ENCODE results near the gene ARHGAP24. TPM values are rescaled to one million over a fixed set of nuclear protein-coding genes. Genes with fewer than 3 reads are reported as not detected.

The ARHGAP24 gene
- total and polyA plus RNA-seq, 2 donors (not counting 1 experiment from before 2014, with no cell fraction given), result 48.4 to 141 TPM

GRCh38 chr4:85728464-85728863 lies 253.5 kb downstream of the ARHGAP24 start:
- Histone ChIP-seq H3K4me1 (ENCODE audit: control insufficient read depth in 2 of 2, insufficient read depth in 2 of 2, low read length in 2 of 2) (peaks cover 32 to 39% of the 10 kb centered on the region in 2 donors), H3K9me3 (ENCODE audit: control extremely low read depth in 1 of 3, control insufficient read depth in 2 of 3, insufficient read depth in 1 of 3, low read length in 2 of 3) (no peaks in the 10 kb centered on the region), H3K27me3 (replicated peaks in 1 of 4; ENCODE audit: control extremely low read depth in 1 of 4, control insufficient read depth in 3 of 4, insufficient read depth in 4 of 4, low read length in 3 of 4) (no peaks in the 10 kb centered on the region), H3K36me3 (replicated peaks in 1 of 2; ENCODE audit: control extremely low read depth in 1 of 2, control insufficient read depth in 1 of 2, extremely low read depth in 1 of 2, insufficient read depth in 2 of 2, low read length in 1 of 2) (peaks cover 2 to 3% of the 10 kb centered on the region in 2 experiments), H3K4me2 (replicated peaks; ENCODE audit: low read depth, low read length, poor library complexity, severe bottlenecking) (no peak overlapping the region), H4K20me1 (ENCODE audit: control insufficient read depth, insufficient read depth, low read length, poor library complexity, severe bottlenecking) (no peaks in the 10 kb centered on the region), H3K27ac (ENCODE audit: low read length in 2 of 2) (peak overlapping the region in 1 of 2 donors; percentile 82), H3K9ac (ENCODE audit: low read length) (no peak overlapping the region), H3K79me2 (ENCODE audit: control insufficient read depth, insufficient read depth, low read length) (peaks cover 4% of the 10 kb centered on the region), H3K4me3 (ENCODE audit: control extremely low read depth in 1 of 5, extremely low read depth in 1 of 5, insufficient read depth in 1 of 5, low read depth in 2 of 5, low read length in 4 of 5) (no peak overlapping the region), H2AFZ (ENCODE audit: insufficient read depth, low read depth, low read length, poor library complexity, severe bottlenecking) (no peak overlapping the region)
- intact Hi-C loops (cut with micrococcal nuclease), result loop anchor here (5.0 kb wide), 1 partner anchor 56 kb away; no protein-coding TSS in a partner anchor
- DNase-seq, result no peak
- Mint-ChIP-seq H3K9me3 (ENCODE audit: insufficient read depth) (no peaks in the 10 kb centered on the region), H3K4me1 (peaks cover 47% of the 10 kb centered on the region), H3K27me3 (no peaks in the 10 kb centered on the region), H3K27ac (peak overlapping the region; percentile 54), H3K4me3 (no peak overlapping the region)
- ATAC-seq (ENCODE audit: low read depth), result no peak
- no peak for TF ChIP-seq EZH2 (IDR thresholded peaks at IDR 0.05; ENCODE audit: borderline replicate concordance, insufficient read depth, low read depth, low read length, poor library complexity, severe bottlenecking)
- TF ChIP-seq, protein P1, sequence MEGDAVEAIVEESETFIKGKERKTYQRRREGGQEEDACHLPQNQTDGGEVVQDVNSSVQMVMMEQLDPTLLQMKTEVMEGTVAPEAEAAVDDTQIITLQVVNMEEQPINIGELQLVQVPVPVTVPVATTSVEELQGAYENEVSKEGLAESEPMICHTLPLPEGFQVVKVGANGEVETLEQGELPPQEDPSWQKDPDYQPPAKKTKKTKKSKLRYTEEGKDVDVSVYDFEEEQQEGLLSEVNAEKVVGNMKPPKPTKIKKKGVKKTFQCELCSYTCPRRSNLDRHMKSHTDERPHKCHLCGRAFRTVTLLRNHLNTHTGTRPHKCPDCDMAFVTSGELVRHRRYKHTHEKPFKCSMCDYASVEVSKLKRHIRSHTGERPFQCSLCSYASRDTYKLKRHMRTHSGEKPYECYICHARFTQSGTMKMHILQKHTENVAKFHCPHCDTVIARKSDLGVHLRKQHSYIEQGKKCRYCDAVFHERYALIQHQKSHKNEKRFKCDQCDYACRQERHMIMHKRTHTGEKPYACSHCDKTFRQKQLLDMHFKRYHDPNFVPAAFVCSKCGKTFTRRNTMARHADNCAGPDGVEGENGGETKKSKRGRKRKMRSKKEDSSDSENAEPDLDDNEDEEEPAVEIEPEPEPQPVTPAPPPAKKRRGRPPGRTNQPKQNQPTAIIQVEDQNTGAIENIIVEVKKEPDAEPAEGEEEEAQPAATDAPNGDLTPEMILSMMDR (IDR thresholded peaks at IDR 0.05), result no peak
- ChIA-PET POLR2A (no interaction called here), CTCF (interaction anchor here (0.7 to 0.9 kb wide), 2 partner anchors 18 to 19 kb away, joined by 3 read pairs; no protein-coding TSS in a partner anchor)

- POLR2A ChIA-PET, result no interaction called here
- H3K4me1 Mint-ChIP-seq, result peaks cover 59% of the 10 kb centered on the region
- H3K4me3 Mint-ChIP-seq, result no peak overlapping the region
Measured at GRCh38 chr4:85732124-85732523, 257.2 kb downstream of the ARHGAP24 start.

More at GRCh38 chr4:85732124-85732523, 257.2 kb downstream of the ARHGAP24 start:
- no peak for ATAC-seq (ENCODE audit: low read depth)
- Histone ChIP-seq H3K4me1 (ENCODE audit: control insufficient read depth in 2 of 2, insufficient read depth in 2 of 2, low read length in 2 of 2) (peaks cover 35 to 52% of the 10 kb centered on the region in 2 donors), H3K79me2 (ENCODE audit: control insufficient read depth, insufficient read depth, low read length) (peaks cover 35% of the 10 kb centered on the region), H3K4me2 (replicated peaks; ENCODE audit: low read depth, low read length, poor library complexity, severe bottlenecking) (no peak overlapping the region), H3K9ac (ENCODE audit: low read length) (no peak overlapping the region), H3K36me3 (replicated peaks in 1 of 2; ENCODE audit: control extremely low read depth in 1 of 2, control insufficient read depth in 1 of 2, extremely low read depth in 1 of 2, insufficient read depth in 2 of 2, low read length in 1 of 2) (peaks cover 0 to 2% of the 10 kb centered on the region in 2 experiments), H2AFZ (ENCODE audit: insufficient read depth, low read depth, low read length, poor library complexity, severe bottlenecking) (no peak overlapping the region), H3K9me3 (ENCODE audit: control extremely low read depth in 1 of 3, control insufficient read depth in 2 of 3, insufficient read depth in 1 of 3, low read length in 2 of 3) (no peaks in the 10 kb centered on the region), H3K27ac (ENCODE audit: low read length in 2 of 2) (peak overlapping the region; percentile 7 to 44), H3K27me3 (replicated peaks in 1 of 4; ENCODE audit: control extremely low read depth in 1 of 4, control insufficient read depth in 3 of 4, insufficient read depth in 4 of 4, low read length in 3 of 4) (no peaks in the 10 kb centered on the region), H4K20me1 (ENCODE audit: control insufficient read depth, insufficient read depth, low read length, poor library complexity, severe bottlenecking) (no peaks in the 10 kb centered on the region), H3K4me3 (ENCODE audit: control extremely low read depth in 1 of 5, extremely low read depth in 1 of 5, insufficient read depth in 1 of 5, low read depth in 2 of 5, low read length in 4 of 5) (no peak overlapping the region)
- 22% methylated on average over 1 of the region's 1 CpG for WGBS (ENCODE audit: insufficient coverage)
- intact Hi-C loops (cut with micrococcal nuclease), result no loop called here
- Mint-ChIP-seq H3K9me3 (ENCODE audit: insufficient read depth) (no peaks in the 10 kb centered on the region), H3K27ac (peak overlapping the region; percentile 76), H3K27me3 (no peaks in the 10 kb centered on the region)
- CTCF ChIA-PET, result interaction anchor here (0.8 to 1.0 kb wide), 2 partner anchors 14 to 15 kb away, joined by 3 read pairs; no protein-coding TSS in a partner anchor
- no peak for DNase-seq
- no peak for TF ChIP-seq EZH2 (IDR thresholded peaks at IDR 0.05; ENCODE audit: borderline replicate concordance, insufficient read depth, low read depth, low read length, poor library complexity, severe bottlenecking)
- TF ChIP-seq, protein P1 (IDR thresholded peaks at IDR 0.05), result no peak
